Measurements from ENCODE around the gene CDK6.

Gene CDK6

GRCh38 chr7:92557249-92557648 is 279.1 kb downstream of the CDK6 start:
- DNase-seq = no peak

All from NCI-H2171 (cell line).